Smooth muscle cell of the brain vasculature (primary cell): ENCODE data around the gene FNDC10.
"Not testable (repeated sequence)": the region's sequence is repeated elsewhere in the genome, so short reads cannot be mapped to it uniquely, and the experiment has no call there.

Experiments
- DNase-seq: peaks from one replicate; pipeline ENCODE4 v3.0.0-alpha.2; 2012; ENCODE audit warnings: low read depth, low spot score

FNDC10 gene

GRCh38 chr1:1599935-1600860 lies at the start of gene FNDC10:
FNDC10 (minus strand) TSS chr1:1600135; CDS start chr1:1600015, 120 bp downstream.
- no peak for DNase-seq

- not testable (repeated sequence) for DNase-seq
Measured at GRCh38 chr1:1648265-1648664, 48.3 kb upstream of the FNDC10 start.

GRCh38 chr1:1647567-1648241 lies 47.8 kb upstream of the FNDC10 start:
- DNase-seq = not testable (repeated sequence)

- DNase-seq = not testable (repeated sequence)
Measured at GRCh38 chr1:1646326-1646725, 46.4 kb upstream of the FNDC10 start.

- DNase-seq = not testable (repeated sequence)
Measured at GRCh38 chr1:1640711-1641461, 41.0 kb upstream of the FNDC10 start.

GRCh38 chr1:1640081-1640480 lies 40.1 kb upstream of the FNDC10 start:
- DNase-seq = not testable (repeated sequence)

- DNase-seq = not testable (repeated sequence)
Measured at GRCh38 chr1:1639368-1639767, 39.4 kb upstream of the FNDC10 start.

- DNase-seq = not testable (repeated sequence)
Measured at GRCh38 chr1:1638528-1638927, 38.6 kb upstream of the FNDC10 start.

- not testable (repeated sequence) for DNase-seq
Measured at GRCh38 chr1:1637479-1637875, 37.5 kb upstream of the FNDC10 start.

GRCh38 chr1:1636621-1637478 lies 36.9 kb upstream of the FNDC10 start:
- not testable (repeated sequence) for DNase-seq

- not testable (repeated sequence) for DNase-seq
Measured at GRCh38 chr1:1634613-1635012, 34.7 kb upstream of the FNDC10 start.

GRCh38 chr1:1633409-1633808 lies 33.5 kb upstream of the FNDC10 start:
- not testable (repeated sequence) for DNase-seq

GRCh38 chr1:1631782-1632420 lies 32.0 kb upstream of the FNDC10 start, which contains the start of gene MMP23B:
MMP23B (plus strand) TSS chr1:1632173; CDS start chr1:1632219, 46 bp downstream.
- no peak for DNase-seq

GRCh38 chr1:1630965-1631781 lies 31.2 kb upstream of the FNDC10 start:
- no peak for DNase-seq

- DNase-seq = no peak
Measured at GRCh38 chr1:1630191-1630964, 30.4 kb upstream of the FNDC10 start.

GRCh38 chr1:1629430-1630190 lies 29.7 kb upstream of the FNDC10 start:
- no peak for DNase-seq

- no peak for DNase-seq
Measured at GRCh38 chr1:1628754-1629429, 29.0 kb upstream of the FNDC10 start.
